ENCODE results near the gene CKAP5.

CKAP5 gene

DNA sequence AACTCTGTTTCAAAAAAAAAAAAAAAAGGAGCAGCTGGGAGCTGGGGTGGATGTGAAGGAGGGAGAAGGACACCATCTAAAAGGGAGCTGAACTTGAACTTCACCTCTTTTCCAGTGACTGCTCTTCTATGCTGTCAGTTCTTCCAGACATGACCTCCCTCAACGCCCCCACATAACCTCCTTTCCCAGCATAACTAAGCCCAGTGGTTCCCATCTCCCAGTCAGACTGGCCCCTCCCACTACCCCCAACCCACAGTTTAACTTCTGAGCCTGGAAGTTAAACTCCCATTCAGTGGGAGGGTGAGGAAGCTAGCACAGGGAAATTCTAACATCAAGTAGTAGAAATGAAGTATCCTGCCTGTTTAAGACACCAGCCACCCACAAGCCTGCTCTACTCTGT lies 147.5 kb downstream of the CKAP5 start:
- DNase-seq (ENCODE audit: low read depth in 3 of 3) = no peak

DNA sequence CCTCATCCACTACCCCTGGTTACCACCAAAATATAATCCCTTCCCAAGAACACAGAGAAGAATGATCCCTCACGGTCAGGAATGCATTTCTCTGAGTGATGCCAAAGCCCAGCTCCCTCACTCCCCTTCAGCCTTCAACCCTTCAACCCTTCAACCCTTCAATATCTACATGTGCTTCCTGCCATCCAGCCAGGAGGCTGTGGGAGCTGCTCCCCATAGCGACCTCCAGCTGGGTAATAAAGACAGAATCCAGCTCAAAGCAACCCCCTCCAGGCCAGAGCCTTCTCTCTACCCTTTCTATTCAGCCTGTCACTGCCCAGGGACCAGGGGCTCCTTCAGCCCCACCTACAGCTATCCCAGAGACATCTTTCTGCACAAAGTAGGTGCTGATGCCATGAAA lies 148.4 kb downstream of the CKAP5 start:
- DNase-seq (ENCODE audit: low read depth in 3 of 3) = no peak

DNA sequence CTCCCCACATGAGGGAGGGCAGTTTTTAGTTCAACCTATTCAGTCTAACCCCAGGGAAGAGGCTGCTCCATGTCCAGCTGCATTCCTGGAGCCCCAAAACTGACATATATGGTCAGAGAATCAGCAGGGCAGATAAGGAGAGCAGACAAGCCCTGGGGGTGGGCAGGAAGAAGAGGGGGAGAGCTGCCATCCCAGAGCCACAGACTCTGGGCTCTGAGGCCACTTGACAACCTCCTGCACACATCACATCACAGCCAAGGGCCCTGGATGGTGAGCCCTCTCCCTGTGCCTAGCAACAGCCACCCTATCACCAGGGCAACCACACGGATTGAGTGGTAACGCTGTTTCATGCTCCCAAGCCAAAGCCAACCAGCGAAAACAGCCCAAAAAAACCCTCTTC lies 148.8 kb downstream of the CKAP5 start:
- DNase-seq (ENCODE audit: low read depth in 3 of 3) = no peak

DNA sequence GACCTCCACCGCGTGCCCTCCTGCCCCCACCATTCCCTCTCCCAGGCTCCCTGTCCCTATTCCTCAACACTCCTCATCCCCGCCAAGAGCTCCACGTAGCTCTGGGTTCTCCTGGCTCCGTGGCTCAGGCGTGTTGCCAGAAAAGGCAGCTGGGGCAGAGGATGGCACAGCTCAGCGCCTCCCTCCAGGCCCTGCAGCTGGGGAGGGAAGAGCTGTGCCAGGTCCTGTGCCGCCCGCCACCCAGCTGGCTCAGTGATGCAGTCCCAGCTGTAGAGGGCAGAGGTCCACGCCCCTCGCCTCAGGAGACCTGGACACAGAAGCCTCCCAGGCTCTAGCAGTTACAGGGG lies 149.9 kb downstream of the CKAP5 start:
- no peak for DNase-seq (ENCODE audit: low read depth in 3 of 3)

DNA sequence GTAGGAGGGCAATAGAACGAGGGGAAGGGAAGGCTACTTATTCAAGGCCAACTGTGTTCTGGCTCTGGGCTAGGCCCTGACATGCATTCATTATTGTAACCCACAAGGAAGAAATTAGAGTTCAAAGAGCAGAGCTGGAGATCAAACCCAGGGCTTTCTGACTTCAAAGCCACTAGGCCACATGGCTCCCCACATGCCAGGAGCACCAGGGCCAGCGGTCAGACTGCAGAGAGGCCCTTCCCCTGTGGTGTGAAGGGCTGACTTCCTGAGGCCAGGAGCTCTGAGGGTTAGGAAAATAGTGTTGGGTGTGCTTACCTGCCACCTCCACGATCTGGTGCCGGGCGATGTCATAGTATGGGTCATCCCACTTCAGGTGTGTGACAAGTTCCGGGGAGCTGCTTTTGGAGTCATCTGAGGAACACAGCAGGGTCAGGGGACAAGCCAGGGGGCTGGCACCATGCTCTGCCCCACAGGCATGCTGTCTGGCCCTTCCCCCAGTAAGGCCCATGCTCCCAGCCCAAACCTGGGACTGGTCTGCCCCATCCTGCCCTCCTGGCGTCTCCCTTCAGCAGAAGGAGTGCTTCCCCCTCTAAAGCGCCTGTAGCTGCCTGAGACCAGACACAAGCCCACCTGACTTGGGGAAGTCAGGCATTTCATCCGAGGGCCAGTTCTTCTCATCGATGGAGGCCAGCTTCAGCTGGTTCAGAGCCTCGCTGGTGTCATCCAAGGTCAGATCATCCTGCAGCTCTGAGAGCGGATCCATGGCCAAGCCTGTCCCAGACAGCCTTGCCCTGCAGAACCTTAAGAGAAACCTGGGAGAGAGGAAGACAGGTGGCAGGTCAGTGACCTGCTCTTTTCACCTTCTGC lies 150.5 kb downstream of the CKAP5 start:
- no peak for DNase-seq (ENCODE audit: low read depth in 3 of 3)

DNA sequence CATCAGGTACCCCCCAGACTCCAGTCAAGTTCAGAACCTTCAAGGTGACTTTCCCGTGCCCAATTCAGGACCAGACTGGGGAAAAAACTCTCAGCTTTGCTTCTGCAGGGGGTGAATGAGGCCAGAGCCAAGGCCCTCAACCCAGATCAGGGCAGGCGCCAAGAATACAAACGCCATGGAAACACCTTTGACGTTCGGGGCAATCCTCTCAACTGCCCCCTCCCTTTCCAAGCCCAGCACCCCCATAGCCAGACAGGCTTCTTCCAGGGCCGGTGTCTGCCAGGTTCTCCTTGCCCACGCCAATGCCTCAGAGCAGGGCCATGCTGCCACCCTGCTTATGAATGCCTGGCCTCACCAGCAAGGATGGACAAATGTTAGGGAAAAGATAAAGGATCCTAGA lies 151.5 kb downstream of the CKAP5 start:
- DNase-seq (ENCODE audit: low read depth in 3 of 3) = no peak

DNA sequence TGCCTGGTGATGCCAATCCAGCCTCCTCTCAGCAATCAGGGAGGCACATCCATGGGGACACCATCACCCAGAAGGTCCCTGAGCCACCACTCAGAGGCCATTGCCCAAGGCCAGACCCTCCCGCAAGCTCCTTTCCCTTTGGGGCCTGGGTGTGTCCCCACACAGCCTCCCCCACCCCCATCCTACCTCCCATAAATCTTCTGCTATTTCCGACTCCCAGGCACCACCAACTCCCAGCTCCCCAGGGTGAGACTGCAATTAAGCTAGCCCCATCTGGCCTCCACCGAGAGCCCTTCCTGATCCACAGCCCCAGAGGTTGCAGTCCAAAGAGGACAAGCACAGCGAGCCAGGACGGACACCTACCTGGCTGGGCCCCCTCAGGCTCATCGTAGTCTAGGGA lies 152.0 kb downstream of the CKAP5 start:
- DNase-seq (ENCODE audit: low read depth in 3 of 3) = no peak

DNA sequence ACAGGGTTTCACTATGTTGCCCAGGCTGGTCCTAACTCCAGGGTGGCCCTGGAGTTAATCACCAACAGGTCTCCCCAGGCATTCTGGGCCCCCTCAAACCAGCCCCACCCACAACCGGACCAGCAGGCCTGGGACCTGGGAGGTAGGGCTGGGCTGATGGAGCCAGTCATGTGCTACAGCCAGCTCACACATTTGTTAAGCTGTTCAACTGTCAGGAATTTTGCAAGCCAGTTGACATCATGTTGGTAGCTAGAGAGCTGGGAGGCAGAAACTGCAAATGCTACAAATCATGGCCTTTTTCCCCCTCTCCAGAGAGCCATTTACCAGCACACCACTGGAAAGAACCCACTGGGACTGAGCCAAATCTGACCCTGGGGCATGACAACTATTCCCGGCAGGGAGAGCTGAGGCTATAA lies 152.5 kb downstream of the CKAP5 start:
- DNase-seq (ENCODE audit: low read depth in 3 of 3) = no peak
